GM18502 (cell line): Measurements from ENCODE around the gene PBX2.
A peak's percentile ranks its signal among the peaks of the same experiment; 100 is the strongest.
"Not testable (repeated sequence)": the region's sequence is repeated elsewhere in the genome, so short reads cannot be mapped to it uniquely, and the experiment has no call there.

Experiments used
- ATAC-seq: cut with Tn5 transposase; IDR thresholded peaks from one replicate; pipeline ENCODE4 v1.9.1; 2021; ENCODE audit warnings: mild to moderate bottlenecking; ENCODE audit not compliant: unreplicated experiment, poor library complexity

Gene PBX2

GRCh38 chr6:32188381-32189068 is 1.5 kb downstream of the PBX2 start:
- no peak for ATAC-seq

GRCh38 chr6:32187725-32188380 is 2.1 kb downstream of the PBX2 start:
- ATAC-seq, result not testable (repeated sequence)

GRCh38 chr6:32187009-32187709 is 2.8 kb downstream of the PBX2 start:
- no peak for ATAC-seq

GRCh38 chr6:32186151-32186840 is 3.7 kb downstream of the PBX2 start:
- not testable (repeated sequence) for ATAC-seq

DNA sequence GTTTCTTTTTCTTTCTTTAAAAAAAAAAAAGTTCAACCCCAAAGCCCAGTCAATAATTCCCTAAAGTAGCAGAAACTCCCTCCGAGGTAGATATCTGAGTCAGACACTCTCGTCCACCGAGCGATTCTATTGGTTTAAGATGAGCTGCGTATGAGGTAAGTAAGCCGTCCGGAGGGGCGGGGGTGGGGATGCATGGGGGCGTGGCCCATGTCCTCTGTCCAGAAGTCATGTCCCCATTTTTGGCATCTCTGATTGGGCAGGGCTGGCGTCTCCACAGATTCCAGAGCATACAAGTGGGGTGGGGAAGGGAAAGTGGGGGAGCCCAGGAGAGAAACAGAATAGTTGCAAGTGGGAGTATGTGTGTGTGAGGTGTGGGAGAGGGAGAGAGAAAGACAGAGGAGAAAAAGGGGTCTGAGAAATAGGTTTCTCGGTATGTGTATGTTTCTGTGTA is 4.3 kb downstream of the PBX2 start:
- ATAC-seq, result not testable (repeated sequence)

- ATAC-seq, result no peak
Observed at GRCh38 chr6:32184084-32184640, 5.8 kb downstream of the PBX2 start, which contains the start of gene AGER. Gene AGER (minus strand): TSS chr6:32184253. CDS start chr6:32184222, 31 bp downstream.

- no peak for ATAC-seq
Observed at GRCh38 chr6:32183483-32184083, 6.4 kb downstream of the PBX2 start.

DNA sequence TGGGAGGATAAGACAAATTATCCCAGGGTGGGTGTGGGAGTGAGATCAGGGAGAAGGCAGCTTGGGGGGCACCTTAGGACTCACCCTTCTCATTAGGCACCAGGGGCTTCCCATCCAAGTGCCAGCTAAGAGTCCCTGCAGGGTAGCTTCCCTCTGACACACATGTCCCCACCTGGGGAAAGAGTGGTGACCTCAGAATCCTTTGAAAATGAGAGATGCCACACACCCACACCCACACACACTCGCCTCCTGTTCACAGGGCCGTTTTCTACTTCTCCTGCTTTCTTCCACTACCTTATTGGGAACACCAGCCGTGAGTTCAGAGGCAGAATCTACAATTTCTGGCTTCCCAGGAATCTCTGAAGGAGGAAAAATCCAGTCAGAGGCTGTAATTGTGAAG is 7.0 kb downstream of the PBX2 start:
- ATAC-seq, result no peak

DNA sequence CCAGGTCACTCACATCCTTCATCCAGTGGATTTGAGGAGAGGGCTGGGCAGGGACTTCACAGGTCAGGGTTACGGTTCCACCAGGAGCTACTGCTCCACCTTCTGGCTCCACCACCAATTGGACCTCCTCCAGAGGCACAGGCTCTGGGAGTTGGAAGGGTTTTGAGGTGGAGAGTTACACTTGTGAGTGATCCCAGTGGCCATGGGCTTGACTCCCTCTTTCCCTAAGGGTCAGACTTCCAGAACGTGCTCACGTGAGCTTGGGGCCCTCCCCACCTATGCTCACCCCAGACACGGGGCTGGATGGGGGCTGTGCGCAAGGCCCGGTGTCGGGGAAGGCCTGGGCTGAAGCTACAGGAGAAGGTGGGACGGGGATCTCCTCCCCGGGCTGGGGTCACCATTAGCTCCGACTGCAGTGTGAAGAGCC is 7.4 kb downstream of the PBX2 start:
- no peak for ATAC-seq

GRCh38 chr6:32181915-32182529 is 8.0 kb downstream of the PBX2 start:
- ATAC-seq, result no peak

DNA sequence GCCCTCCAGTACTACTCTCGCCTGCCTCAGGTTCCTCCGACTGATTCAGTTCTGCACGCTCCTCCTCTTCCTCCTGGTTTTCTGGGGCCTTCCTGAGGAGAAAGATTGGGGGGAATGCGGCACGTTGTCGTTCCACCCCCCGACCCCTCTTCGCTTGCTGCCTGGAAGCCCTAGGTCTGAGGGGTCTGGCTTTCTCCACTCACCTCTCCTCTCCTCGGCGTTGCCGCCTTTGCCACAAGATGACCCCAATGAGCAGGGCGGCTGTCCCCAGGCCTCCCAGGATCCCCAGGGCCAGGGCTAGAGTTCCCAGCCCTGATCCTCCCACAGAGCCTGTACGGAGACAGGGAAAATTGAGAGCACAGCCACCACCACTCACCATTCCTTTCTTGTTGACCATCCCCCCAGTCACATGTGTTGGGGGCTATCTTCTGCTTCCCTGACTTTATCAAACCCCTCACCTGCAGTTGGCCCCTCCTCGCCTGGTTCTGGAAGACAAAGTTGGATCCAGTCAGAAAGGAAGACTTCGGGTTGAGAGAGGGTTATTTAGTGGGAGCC is 8.8 kb downstream of the PBX2 start:
- ATAC-seq, result no peak

DNA sequence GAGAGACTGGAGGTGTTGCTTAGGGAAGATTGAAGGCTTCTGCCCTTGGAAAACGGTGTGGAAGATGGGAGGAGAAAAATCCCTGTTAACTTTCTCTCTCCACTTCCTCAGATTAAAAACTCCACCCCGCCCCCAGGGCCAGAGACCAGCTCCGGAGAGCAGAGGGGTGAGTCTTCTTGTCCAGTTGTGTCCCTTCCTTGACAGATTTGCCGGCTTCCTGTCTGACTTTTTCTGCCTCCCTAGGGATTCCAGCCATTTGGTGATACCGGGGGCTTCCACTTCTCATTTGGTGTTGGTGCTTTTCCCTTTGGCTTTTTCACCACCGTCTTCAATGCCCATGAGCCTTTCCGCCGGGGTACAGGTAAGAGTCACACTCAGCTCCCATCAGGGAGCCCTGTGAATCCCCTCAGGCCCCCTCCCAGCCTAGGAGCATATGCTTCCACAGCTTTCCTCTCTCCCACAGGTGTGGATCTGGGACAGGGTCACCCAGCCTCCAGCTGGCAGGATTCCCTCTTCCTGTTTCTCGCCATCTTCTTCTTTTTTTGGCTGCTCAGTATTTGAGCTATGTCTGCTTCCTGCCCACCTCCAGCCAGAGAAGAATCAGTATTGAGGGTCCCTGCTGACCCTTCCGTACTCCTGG is 10.1 kb downstream of the PBX2 start:
- no peak for ATAC-seq

DNA sequence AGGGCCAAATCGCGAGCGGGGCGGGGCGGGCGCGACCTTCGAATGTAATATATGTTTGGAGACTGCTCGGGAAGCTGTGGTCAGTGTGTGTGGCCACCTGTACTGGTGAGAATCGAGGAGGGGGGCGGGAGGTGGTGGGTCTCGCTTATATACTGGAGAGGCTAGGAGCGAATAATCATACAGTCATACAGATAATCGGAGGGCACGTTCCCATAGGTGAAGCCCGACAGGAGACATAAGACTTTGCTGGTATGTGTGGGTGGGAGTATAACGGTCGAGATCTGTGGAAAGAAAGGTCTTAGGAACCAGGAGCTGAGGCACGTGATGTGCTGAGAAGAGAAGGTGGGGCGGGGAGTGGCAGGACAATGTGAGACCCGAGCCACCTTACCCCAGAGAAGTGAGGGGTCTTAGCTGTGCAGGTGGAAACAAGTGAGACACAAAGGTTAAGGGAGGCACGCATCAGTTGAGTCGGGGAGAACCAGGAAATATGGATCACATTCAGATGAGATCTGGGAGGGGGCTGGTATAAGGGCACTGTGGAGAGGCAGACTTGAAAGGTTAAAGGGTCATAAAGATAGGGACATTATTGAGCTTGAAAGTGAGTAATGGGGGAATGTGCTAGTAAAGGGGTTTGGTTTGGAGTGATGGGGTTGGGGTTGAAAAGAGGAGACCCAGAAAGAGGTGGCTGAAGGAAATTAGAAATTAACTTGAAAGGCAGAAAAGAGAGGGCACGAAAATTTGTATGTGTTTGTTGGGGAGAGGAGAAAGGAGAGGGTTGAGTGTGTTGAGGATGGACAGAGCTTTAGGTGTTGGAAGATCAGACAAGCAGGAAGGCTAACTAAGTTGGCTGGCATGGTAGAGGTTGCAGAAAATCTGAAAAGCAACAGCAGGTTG is 11.2 kb downstream of the PBX2 start:
- ATAC-seq, result no peak

DNA sequence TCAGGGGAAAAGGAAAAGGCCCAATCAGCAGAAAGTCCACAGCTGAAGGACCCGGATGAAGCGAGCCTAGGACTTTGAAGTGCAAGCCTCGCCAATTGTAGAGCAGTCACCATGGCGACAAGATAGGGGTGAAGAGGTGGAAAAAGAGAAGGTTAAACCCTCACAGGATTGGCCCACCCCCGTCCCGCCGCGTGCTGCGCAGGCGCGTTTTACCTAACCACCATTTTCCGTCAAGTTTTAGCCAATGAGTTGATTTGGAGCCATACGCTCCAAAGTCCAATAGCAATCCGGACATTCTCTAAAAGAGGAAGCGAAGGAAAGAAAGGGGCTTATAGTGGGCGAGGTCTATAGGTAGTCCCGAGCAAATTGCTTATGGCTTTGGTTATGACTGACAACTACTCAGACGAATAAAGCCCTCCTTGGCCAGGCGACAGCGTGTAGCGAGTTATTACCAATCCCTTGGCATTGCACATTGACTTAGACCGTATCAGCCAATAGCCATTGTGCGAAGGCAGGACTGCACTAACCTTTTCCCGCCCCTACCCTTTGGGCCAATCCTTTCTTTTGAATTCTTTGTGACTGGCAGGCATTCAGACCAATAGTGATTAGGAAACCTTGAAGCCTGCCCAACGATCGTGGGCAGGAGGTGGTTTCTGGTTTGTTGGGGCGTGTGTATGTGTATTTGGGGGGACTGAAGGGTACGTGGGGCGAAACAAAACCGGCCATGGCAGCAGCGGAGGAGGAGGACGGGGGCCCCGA is 12.0 kb downstream of the PBX2 start, which contains the start of gene RNF5:
Gene RNF5 (plus strand): TSS at position 618 of the 759 bp plus-strand sequence. CDS start 107 bp downstream, at position 725.
- ATAC-seq, result peak; percentile 73

- ATAC-seq, result peak; percentile 3
Observed at GRCh38 chr6:32177183-32177787, 12.7 kb downstream of the PBX2 start.

- ATAC-seq, result no peak
Observed at GRCh38 chr6:32176476-32177182, 13.4 kb downstream of the PBX2 start.
